HG03060 (cell line): ENCODE data around the gene MAPK13.
"Not testable (repeated sequence)": the region's sequence is repeated elsewhere in the genome, so short reads cannot be mapped to it uniquely, and the experiment has no call there.

Experiments used
- ATAC-seq: cut with Tn5 transposase; IDR thresholded peaks from one replicate; pipeline ENCODE4 v1.9.1; 2021; ENCODE audit warnings: low read depth, moderate number of reproducible peaks; ENCODE audit not compliant: unreplicated experiment

The MAPK13 gene

DNA sequence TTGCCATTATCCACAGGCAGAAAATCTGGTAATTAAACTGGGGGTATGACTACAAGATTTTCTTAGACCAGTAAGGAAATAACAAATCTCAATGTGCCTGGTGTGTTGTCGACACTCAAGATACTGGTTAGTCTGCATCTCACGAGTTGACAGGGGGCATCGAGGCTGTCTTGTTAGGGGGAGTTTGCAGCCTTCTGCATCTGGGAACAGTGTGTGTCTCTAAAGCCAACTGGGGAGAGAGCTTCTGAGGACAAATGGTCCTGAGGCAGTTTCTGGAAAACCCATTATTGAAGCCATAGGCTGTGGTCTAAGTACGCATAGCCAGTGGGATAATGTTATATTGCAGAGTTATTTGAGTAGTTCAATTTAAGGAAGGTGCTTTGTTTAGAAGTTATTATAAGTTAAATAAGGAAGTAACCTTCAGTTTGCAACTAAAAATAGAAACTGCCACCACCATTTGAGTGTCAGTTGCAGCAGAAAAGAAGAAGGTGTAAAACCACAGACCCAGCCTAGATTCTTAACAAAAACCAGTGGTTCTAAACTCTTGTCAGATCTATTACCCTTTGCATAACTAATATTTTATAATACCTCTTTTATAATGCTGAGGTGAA, 15.4 kb upstream of the MAPK13 start:
- ATAC-seq: no peak

DNA sequence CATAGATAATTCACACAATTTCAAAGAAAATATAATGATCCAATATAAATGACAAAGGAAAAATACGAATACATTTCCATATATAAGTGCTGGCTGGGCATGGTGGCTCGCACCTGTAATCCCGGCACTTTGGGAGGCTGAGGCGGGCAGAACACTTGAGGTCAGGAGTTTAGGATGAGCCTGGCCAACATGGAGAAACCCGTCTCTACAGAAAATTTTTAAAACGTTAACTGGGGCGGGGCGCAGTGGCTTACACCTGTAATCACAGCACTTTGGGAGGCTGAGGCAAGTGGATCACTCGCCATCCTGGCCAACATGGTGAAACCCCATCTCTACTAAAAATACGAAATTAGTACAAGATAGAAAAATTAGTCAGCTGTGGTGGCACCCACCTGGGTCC, 14.9 kb upstream of the MAPK13 start:
- ATAC-seq: no peak

DNA sequence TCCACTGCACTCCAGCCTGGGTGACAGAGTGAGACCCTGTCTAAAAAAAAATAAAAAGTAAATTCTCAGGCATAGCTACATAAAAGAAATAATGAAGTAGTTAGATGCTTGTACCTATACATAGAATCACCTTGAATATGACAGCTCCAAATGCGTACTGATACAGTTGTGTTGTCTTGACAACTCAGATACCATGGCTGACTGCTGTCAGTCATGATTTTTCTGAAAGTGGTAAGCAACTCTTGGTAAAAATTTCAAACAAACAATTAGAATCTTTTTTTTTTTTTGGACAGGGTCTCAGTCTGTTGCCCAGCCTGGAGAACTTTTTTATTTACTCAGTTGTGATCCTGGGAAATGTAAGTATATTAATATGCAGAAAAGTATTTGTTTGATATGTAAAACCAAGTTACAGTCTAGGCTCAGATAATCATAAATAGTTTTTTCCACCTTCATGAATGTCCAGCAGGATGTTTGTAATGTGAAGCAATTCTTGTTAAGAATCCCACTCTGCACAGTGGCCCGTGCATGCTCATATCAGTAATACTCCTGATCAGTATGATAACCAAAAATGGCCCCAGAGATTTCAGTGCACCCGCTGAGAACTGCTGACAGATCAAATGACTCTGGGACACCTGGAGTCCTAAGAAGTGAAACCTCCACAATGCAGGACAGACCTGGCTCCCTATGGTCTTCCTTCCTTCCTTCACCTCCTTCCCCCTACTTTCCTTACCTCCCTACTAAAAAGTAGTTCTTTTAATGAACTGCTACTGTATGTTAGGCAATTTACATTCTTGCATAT, 14.0 kb upstream of the MAPK13 start:
- no peak for ATAC-seq

- ATAC-seq: no peak
Observed at GRCh38 chr6:36116943-36117342, 13.4 kb upstream of the MAPK13 start.

DNA sequence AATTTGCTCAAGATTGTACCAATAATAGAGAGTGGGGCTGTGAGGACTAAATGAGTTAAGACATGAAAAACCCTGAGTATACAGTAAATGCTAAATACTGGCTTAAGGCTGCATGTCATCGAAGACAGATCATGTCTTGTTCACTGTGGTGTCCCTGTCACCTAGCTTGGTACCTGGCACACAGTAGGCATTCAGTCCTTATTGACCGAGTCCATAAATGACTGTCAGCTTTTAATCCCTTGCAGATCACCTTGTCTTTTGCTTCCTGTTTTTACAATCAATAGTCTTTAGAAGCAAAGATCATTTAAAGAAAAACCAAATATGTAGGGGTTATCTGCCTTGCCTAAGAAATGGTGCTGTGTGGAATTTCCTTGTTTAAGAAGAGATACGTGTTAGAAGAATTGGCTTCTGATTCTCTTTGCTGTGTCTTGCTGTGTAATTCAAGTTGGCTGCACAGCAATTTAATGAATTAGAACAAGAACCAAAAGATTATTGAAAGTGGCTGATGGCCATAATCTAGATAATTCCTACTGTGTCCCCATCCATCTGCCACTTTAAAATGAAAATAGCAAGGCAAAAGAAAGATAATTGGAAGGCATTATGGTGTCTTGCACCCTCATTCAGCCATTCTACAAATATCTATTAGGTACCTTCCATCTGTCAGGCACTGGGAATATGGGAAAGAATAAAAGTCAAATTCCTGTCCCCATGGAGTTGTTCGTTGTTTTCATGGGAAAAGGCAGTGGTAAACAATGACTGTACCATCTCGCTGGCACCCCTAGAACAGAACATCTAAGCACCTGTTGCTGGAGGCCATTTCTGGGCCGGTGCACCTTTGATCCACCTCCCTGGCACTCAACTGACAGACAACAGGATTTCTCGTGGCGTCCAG, 12.4 kb upstream of the MAPK13 start:
- no peak for ATAC-seq

DNA sequence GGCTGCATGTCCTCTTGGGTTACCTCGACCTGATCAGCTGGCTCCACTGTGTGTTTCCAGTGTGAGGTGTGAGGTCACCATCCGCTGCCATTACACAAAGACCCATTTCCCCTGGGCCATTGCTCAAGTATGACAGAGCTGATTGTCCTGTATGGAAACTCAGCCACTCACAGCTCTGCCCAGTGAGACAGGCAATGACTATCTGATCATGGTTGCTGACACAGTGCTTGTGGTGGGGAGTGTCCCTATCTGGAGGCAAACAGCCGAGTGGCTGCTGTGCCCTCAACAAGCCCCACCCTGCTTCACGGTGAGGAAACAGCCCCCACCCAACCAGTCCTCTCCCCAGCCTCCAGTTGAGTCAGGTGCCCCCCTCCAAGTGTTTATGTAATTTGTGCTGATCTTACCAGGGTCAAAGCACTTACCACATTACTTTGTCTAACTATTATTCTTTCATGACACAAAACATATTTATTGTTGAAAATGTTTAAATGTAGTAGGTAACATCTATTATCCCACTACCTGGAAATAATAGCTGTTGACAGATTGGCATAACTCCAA, 11.7 kb upstream of the MAPK13 start:
- ATAC-seq: no peak

DNA sequence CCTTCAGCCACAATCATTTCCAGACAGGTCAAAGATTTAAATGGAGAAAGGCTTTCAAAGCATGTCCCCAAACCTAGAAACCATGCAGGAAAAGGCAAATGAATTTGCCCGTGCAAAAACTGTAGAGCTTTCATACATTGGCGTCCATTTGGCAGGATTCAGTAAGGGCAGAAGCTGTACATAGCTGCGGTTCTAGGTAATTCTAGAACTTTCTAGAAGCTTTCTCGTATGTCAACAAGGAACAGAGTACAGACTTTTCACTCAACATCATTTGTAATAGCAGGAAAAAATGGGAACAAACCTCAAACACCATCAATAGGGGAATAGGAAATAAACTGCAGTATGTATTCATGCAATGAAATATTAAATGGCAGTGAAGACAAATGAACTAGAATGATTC, 11.1 kb upstream of the MAPK13 start:
- no peak for ATAC-seq

- ATAC-seq: no peak
Observed at GRCh38 chr6:36120018-36120417, 10.3 kb upstream of the MAPK13 start.

DNA sequence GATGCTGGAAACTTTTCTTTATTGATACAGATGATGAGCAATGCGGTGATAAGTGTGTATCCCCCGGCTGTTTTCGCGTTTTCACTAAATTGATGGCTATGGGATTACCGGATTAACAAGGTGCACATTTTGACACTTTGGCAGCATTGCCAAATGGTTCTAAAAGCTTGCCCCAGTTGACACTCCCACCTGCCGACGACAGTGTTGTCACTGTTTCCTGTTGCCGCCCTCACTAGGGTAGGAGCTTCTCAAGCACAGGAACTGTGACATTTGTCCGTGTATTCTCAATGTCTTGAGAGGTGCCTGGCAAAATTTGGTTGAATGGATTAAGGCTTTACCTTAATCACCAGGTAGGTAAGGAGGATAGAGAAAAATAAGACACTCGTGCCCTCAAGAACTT, 9.8 kb upstream of the MAPK13 start:
- no peak for ATAC-seq

GRCh38 chr6:36120979-36121786, 9.1 kb upstream of the MAPK13 start:
- no peak for ATAC-seq

GRCh38 chr6:36121787-36122494, 8.4 kb upstream of the MAPK13 start:
- no peak for ATAC-seq

- ATAC-seq: no peak
Observed at GRCh38 chr6:36122495-36123269, 7.6 kb upstream of the MAPK13 start.

GRCh38 chr6:36123270-36124139, 6.8 kb upstream of the MAPK13 start:
- ATAC-seq: no peak

- not testable (repeated sequence) for ATAC-seq
Observed at GRCh38 chr6:36124346-36124745, 6.0 kb upstream of the MAPK13 start.

- ATAC-seq: no peak
Observed at GRCh38 chr6:36124881-36125280, 5.4 kb upstream of the MAPK13 start.

DNA sequence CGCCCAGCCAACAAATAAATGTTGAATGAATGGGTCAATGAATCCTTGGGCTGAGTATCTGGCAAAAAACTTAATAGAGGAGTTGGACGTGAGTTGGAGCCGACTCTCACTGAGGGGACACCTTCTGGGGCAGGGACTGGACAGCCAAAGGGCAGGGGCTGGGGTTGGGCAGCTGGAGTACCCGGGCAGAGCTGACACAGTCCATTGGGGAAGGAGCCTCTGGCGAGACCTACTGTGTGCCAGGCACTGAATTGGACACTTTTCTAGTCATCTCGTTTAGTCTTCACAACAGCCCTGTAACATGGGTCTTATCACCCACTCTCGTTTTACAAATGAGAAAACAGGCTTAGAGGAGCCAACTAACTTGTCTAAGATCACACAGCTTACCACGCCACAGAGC, 4.7 kb upstream of the MAPK13 start:
- no peak for ATAC-seq

DNA sequence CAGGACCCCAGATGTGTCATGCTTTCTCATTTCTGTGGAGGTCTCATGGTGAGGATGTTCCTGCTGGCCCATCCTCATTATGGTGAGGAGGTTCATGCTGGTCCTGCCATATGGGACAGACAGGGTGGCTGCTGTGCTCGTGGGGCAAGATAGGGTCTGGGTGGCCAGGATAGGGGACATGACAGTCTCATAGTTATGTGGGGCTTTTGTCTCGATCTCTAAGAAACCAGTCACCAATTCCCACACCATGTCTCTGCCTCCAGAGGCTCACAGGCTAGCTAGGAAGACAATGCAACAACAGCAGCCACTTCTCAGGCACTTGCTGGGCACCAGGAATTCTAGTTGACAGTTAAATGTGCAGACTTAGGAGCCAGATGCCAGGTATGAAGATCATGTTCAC, 4.2 kb upstream of the MAPK13 start:
- no peak for ATAC-seq
